Measurements from ENCODE around the gene NPDC1. TPM values are rescaled to one million over a fixed set of nuclear protein-coding genes. Genes with fewer than 3 reads are reported as not detected.

Gene NPDC1
- polyA plus RNA-seq, 3 donors, result 0.51 to 2.7 TPM; not detected in 1

DNA sequence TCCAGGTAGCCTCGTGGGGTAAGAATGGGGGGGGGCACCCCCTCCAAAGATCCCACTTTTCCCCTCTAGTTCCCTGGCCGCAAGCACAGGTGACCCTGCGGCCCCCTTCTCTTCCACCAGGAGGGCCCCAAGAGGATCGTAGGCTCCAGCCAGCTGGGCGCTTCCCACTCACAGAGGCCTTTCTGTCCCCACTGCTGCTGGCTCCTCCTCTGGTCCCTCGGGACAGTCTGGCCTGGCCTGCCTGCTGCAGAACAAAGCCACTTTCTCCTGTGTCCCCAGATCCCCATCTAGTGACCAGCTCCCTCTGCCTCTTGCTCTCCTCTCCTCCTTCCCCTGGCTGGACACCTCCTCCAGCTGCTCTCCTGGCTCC lies 24.9 kb upstream of the NPDC1 start:
- Mint-ChIP-seq H3K27ac (peak overlapping the region; percentile 77 to 96 (median 89)), H3K4me1 (peaks cover 64% of the 10 kb centered on the region), H3K9me3 (peaks cover 0 to 4% (median 2%) of the 10 kb centered on the region in 7 donors), H3K27me3 (ENCODE audit: low read depth in 3 of 3) (peaks cover 0 to 3% (median 3%) of the 10 kb centered on the region in 3 donors), H3K4me3 (peak overlapping the region; percentile 75 to 91), H3K36me3 (peaks cover 0 to 7% of the 10 kb centered on the region in 2 donors)
- H4K20me1 ChIP-seq (ENCODE audit: insufficient read depth, low read length), result no peaks in the 10 kb centered on the region
- H3K27ac ChIP-seq (ENCODE audit: low read depth in 1 of 2, low read length in 2 of 2), result peak overlapping the region; percentile 53 to 56
- H3K4me1 ChIP-seq (ENCODE audit: control insufficient read depth in 1 of 2, insufficient read depth in 2 of 2, low read length in 2 of 2), result peaks cover 41 to 77% of the 10 kb centered on the region in 2 donors
- peak overlapping the region; percentile 76 for H3K4me2 ChIP-seq (replicated peaks; ENCODE audit: extremely low read depth, low read length, poor library complexity, severe bottlenecking)
- intact Hi-C loops (cut with micrococcal nuclease), result loop anchor here in 1 of 2 donors (2.0 kb wide), 1 partner anchor 16 kb away; the partner anchor contains the start of gene MAN1B1
- no peaks in the 10 kb centered on the region for H3K9me3 ChIP-seq (replicated peaks in 1 of 2; ENCODE audit: control insufficient read depth in 1 of 2, insufficient read depth in 1 of 2, low read length in 2 of 2)
- H3K4me3 ChIP-seq (replicated peaks in 1 of 3; ENCODE audit: low read depth in 2 of 3, low read length in 3 of 3), result peak overlapping the region; percentile 2 to 71 (median 39)
- no peaks in the 10 kb centered on the region for H3K36me3 ChIP-seq (replicated peaks in 1 of 2; ENCODE audit: control insufficient read depth in 1 of 2, insufficient read depth in 2 of 2, low read length in 2 of 2)
- no peak for DNase-seq
- WGBS (ENCODE audit: insufficient coverage), result 23% methylated on average over 5 of the region's 6 CpGs
- H2AFZ ChIP-seq (ENCODE audit: insufficient read depth, low read depth, low read length, poor library complexity, severe bottlenecking), result peak overlapping the region; percentile 76
- peaks cover 6% of the 10 kb centered on the region for H3K79me2 ChIP-seq (ENCODE audit: insufficient read depth, low read length)
- TF ChIP-seq, protein P1, sequence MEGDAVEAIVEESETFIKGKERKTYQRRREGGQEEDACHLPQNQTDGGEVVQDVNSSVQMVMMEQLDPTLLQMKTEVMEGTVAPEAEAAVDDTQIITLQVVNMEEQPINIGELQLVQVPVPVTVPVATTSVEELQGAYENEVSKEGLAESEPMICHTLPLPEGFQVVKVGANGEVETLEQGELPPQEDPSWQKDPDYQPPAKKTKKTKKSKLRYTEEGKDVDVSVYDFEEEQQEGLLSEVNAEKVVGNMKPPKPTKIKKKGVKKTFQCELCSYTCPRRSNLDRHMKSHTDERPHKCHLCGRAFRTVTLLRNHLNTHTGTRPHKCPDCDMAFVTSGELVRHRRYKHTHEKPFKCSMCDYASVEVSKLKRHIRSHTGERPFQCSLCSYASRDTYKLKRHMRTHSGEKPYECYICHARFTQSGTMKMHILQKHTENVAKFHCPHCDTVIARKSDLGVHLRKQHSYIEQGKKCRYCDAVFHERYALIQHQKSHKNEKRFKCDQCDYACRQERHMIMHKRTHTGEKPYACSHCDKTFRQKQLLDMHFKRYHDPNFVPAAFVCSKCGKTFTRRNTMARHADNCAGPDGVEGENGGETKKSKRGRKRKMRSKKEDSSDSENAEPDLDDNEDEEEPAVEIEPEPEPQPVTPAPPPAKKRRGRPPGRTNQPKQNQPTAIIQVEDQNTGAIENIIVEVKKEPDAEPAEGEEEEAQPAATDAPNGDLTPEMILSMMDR (IDR thresholded peaks at IDR 0.05), result no peak
- peak overlapping the region; percentile 48 for H3K9ac ChIP-seq (ENCODE audit: insufficient read depth, low read length, poor library complexity, severe bottlenecking)
- H3K27me3 ChIP-seq (ENCODE audit: control insufficient read depth in 2 of 2, insufficient read depth in 2 of 2, low read length in 2 of 2), result peaks cover 0 to 5% of the 10 kb centered on the region in 2 donors

DNA sequence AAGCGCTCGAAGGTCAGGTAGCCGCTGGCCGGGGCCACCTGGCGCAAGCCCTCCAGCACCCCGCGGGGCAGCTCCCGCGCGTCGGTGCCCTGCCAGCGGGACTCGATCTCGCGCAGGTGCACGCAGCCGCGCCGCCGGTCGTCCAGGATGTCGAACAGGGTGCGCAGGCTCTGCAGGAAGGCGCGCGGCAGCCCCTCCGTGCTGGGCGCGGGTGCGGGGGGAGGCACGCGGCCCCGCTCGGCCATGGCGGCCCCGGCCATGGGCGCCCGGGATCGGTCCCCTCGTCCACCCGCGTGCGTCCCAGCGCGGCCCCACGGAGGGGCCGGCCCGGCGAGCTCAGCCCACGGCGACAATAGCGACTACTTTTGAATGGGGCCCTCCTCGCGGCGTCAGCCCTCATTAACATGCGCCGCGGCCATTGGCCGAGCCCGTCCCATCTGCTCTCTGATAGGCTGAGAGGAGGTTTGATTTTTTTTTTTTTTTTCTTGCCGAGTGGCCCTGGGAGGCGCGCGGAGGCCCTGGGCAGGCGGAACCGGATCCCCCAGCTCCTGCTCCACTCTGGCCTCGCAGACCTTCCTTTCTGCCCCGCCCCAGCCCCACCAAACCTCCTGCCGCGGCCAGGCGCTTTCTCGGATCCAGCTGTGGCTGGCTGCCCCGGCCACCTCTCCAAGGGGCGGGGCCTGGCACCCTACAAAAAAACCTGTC lies 24.4 kb upstream of the NPDC1 start, which contains the start of gene SAPCD2:
Gene SAPCD2 (minus strand): TSS at position 357 of the 705 bp plus-strand sequence. CDS start 97 bp downstream, at position 260.
- Histone ChIP-seq H3K27me3 (ENCODE audit: control insufficient read depth in 2 of 2, insufficient read depth in 2 of 2, low read length in 2 of 2) (peaks cover 0 to 5% of the 10 kb centered on the region in 2 donors), H3K4me1 (ENCODE audit: control insufficient read depth in 1 of 2, insufficient read depth in 2 of 2, low read length in 2 of 2) (peaks cover 41 to 71% of the 10 kb centered on the region in 2 donors), H3K9ac (ENCODE audit: insufficient read depth, low read length, poor library complexity, severe bottlenecking) (peak within 1 kb of the TSS; percentile 48), H3K36me3 (replicated peaks in 1 of 2; ENCODE audit: control insufficient read depth in 1 of 2, insufficient read depth in 2 of 2, low read length in 2 of 2) (no peaks in the 10 kb centered on the region), H2AFZ (ENCODE audit: insufficient read depth, low read depth, low read length, poor library complexity, severe bottlenecking) (peak within 1 kb of the TSS; percentile 76), H3K79me2 (ENCODE audit: insufficient read depth, low read length) (peaks cover 6% of the 10 kb centered on the region), H4K20me1 (ENCODE audit: insufficient read depth, low read length) (no peaks in the 10 kb centered on the region), H3K4me2 (replicated peaks; ENCODE audit: extremely low read depth, low read length, poor library complexity, severe bottlenecking) (peak within 1 kb of the TSS; percentile 76), H3K9me3 (replicated peaks in 1 of 2; ENCODE audit: control insufficient read depth in 1 of 2, insufficient read depth in 1 of 2, low read length in 2 of 2) (no peaks in the 10 kb centered on the region), H3K27ac (ENCODE audit: low read depth in 1 of 2, low read length in 2 of 2) (peak within 1 kb of the TSS; percentile 53 to 56), H3K4me3 (replicated peaks in 1 of 3; ENCODE audit: low read depth in 2 of 3, low read length in 3 of 3) (peak within 1 kb of the TSS; percentile 2 to 71 (median 39))
- peaks cover 61% of the 10 kb centered on the region for H3K4me1 Mint-ChIP-seq
- intact Hi-C loops (cut with micrococcal nuclease), result loop anchor here in 1 of 2 donors (2.0 kb wide), 1 partner anchor 16 kb away; the partner anchor contains the start of gene MAN1B1
- H3K27ac Mint-ChIP-seq, result peak within 1 kb of the TSS; percentile 77 to 96 (median 89)
- H3K27me3 Mint-ChIP-seq (ENCODE audit: low read depth in 3 of 3), result peaks cover 0 to 3% (median 1%) of the 10 kb centered on the region in 3 donors
- WGBS (ENCODE audit: insufficient coverage), result under 1% methylated on average over 67 of the region's 74 CpGs
- H3K36me3 Mint-ChIP-seq, result peaks cover 3 to 12% of the 10 kb centered on the region in 2 donors
- peaks cover 0 to 4% (median 2%) of the 10 kb centered on the region in 7 donors for H3K9me3 Mint-ChIP-seq
- peak; percentile 90 to 94 (median 91) for DNase-seq
- H3K4me3 Mint-ChIP-seq, result peak within 1 kb of the TSS; percentile 75 to 91
- TF ChIP-seq, protein P1 (IDR thresholded peaks at IDR 0.05), result no peak

Measured in CD14-positive monocyte (primary cell).